Esophagus (tissue), 2 donors: ENCODE data around the gene CRCP. TPM values are rescaled to one million over a fixed set of nuclear protein-coding genes. Genes with fewer than 3 reads are reported as not detected.
"Not testable (repeated sequence)": the region's sequence is repeated elsewhere in the genome, so short reads cannot be mapped to it uniquely, and the experiment has no call there.

Source experiments
- H3K27ac ChIP-seq, 2 donors: one replicate each; pipeline ENCODE4 v1.5.1; 2013; ENCODE audit warnings: low read depth in 2 of 2, mild to moderate bottlenecking in 2 of 2, inconsistent platforms in 1 of 2, low read length in 1 of 2, moderate library complexity in 1 of 2
- H3K27me3 ChIP-seq, 2 donors: one replicate each; pipeline ENCODE4 v1.6.1; 2013; ENCODE audit warnings: low read length in 2 of 2, control low read depth in 1 of 2, mild to moderate bottlenecking in 1 of 2; ENCODE audit not compliant: insufficient read depth in 2 of 2, control insufficient read depth in 1 of 2
- H3K36me3 ChIP-seq, 2 donors: one replicate each; pipeline ENCODE4 v1.6.1; 2013; ENCODE audit warnings: low read length in 1 of 2; ENCODE audit not compliant: control insufficient read depth in 2 of 2, insufficient read depth in 2 of 2
- H3K4me1 ChIP-seq, 2 donors: one replicate each; pipeline ENCODE4 v1.6.1; 2013; ENCODE audit warnings: low read length in 1 of 2; ENCODE audit not compliant: control insufficient read depth in 2 of 2, insufficient read depth in 2 of 2
- H3K4me3 ChIP-seq, 2 donors: one replicate each; pipeline ENCODE4 v1.5.1; 2013; ENCODE audit warnings: low read length in 2 of 2, mild to moderate bottlenecking in 2 of 2, low read depth in 1 of 2, moderate library complexity in 1 of 2
- H3K9me3 ChIP-seq, 2 donors: one replicate each; pipeline ENCODE4 v1.6.1; 2013; ENCODE audit warnings: mild to moderate bottlenecking in 2 of 2, low read depth in 1 of 2, low read length in 1 of 2, moderate library complexity in 1 of 2; ENCODE audit not compliant: control insufficient read depth in 2 of 2, insufficient read depth in 1 of 2
- WGBS, 2 donors: extraction: QIAGEN DNeasy Blood & Tissue Kit; methylation state at CpG; one replicate each; pipeline ENCODE4 v1.1.7; 2013; 5-methylcytosine and 5-hydroxymethylcytosine counted together
- polyA plus RNA-seq, 2 donors: library from polyadenylated mRNA; stranded (reverse); fragments of 200-250 nt; gene quantifications; one replicate each; pipeline ENCODE4 v1.2.3, GENCODE V29; 2013
- donor health status: healthy with polysubstance abuse.
- donor health status: Bipolar disorder and iron deficiency.

CRCP gene
- polyA plus RNA-seq, 2 donors = 14.5 to 19.5 TPM

GRCh38 chr7:66082886-66083415 lies 31.7 kb upstream of the CRCP start:
- no peak overlapping the region for H3K4me3 ChIP-seq
- no peaks in the 10 kb centered on the region for H3K9me3 ChIP-seq
- H3K27me3 ChIP-seq = no peaks in the 10 kb centered on the region
- H3K27ac ChIP-seq = no peak overlapping the region
- WGBS, 2 donors = 95 to 97% methylated on average over 16 of the region's 16 CpGs
- H3K4me1 ChIP-seq = peaks cover 0 to 3% of the 10 kb centered on the region in 2 donors
- peaks cover 7 to 23% of the 10 kb centered on the region in 2 donors for H3K36me3 ChIP-seq

- H3K4me1 ChIP-seq = peaks cover 0 to 3% of the 10 kb centered on the region in 2 donors
- 92 to 96% methylated on average over 2 of the region's 2 CpGs for WGBS, 2 donors
- no peak overlapping the region for H3K4me3 ChIP-seq
- no peaks in the 10 kb centered on the region for H3K27me3 ChIP-seq
- H3K36me3 ChIP-seq = peaks cover 7 to 23% of the 10 kb centered on the region in 2 donors
- H3K9me3 ChIP-seq = no peaks in the 10 kb centered on the region
- no peak overlapping the region for H3K27ac ChIP-seq
Observed at GRCh38 chr7:66083677-66084076, 31.0 kb upstream of the CRCP start.

DNA sequence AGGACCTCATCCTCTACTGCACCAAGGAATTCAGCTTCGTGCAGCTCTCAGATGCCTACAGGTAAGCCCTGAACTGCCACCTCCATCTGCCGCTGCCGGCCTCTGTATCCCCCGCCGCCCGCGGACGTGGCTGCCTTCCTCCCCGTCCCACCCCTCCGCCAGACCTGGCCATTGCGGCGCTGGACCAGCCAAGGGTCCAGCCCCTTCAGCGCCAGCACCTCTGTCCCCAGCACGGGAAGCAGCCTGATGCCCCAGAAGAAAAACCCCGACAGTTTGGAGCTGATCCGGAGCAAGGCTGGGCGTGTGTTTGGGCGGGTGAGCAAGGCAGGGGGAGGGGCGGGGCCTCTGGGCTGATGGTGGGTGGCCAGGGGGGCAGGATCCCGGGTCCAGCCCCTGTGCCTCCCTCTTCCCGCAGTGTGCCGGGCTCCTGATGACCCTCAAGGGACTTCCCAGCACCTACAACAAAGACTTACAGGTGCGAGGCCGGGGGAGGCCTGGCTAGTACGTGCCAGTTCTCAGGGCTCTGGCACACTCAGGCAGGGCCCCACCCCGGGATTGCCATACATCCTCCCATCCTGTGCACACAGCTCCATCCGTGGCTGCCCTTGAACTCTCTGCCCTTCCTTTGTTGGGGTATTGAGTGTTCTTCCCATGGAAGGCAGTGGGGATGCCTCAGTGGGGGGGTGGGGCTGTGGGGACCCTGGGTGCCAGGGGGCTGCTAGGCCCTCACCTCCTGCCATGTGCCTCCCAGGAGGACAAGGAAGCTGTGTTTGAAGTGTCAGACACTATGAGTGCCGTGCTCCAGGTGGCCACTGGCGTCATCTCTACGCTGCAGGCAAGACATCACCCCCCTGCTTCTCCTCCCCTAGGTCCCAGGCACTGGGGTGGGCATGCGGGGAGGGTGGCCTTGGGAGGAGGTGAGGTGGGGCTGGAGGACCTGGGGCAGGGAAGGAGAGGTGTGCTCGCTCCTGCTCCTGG lies 25.5 kb upstream of the CRCP start:
- H3K27me3 ChIP-seq = no peaks in the 10 kb centered on the region
- no peaks in the 10 kb centered on the region for H3K9me3 ChIP-seq
- peaks cover 0 to 17% of the 10 kb centered on the region in 2 donors for H3K36me3 ChIP-seq
- H3K4me3 ChIP-seq = no peak overlapping the region
- no peak overlapping the region for H3K27ac ChIP-seq
- H3K4me1 ChIP-seq = peaks cover 0 to 5% of the 10 kb centered on the region in 2 donors
- WGBS, 2 donors = 71 to 82% methylated on average over 31 to 32 of the region's 32 CpGs

DNA sequence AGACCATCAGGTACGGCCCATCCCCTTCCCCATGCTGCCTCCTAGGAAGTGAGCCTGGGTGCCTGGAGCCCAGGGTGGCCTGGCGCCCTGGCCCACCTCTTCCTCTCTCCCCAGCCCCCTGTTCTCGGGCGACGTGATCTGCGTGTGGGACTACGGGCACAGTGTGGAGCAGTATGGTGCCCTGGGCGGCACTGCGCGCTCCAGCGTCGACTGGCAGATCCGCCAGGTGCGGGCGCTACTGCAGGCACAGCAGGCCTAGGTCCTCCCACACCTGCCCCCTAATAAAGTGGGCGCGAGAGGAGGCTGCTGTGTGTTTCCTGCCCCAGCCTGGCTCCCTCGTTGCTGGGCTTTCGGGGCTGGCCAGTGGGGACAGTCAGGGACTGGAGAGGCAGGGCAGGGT lies 22.0 kb upstream of the CRCP start:
- H3K4me3 ChIP-seq = no peak overlapping the region
- H3K9me3 ChIP-seq = no peaks in the 10 kb centered on the region
- peaks cover 0 to 2% of the 10 kb centered on the region in 2 donors for H3K4me1 ChIP-seq
- no peak overlapping the region for H3K27ac ChIP-seq
- peaks cover 0 to 9% of the 10 kb centered on the region in 2 donors for H3K36me3 ChIP-seq
- H3K27me3 ChIP-seq = no peaks in the 10 kb centered on the region
- 96% methylated on average over 19 of the region's 19 CpGs for WGBS, 2 donors

- H3K36me3 ChIP-seq = peaks cover 0 to 9% of the 10 kb centered on the region in 2 donors
- H3K4me1 ChIP-seq = no peaks in the 10 kb centered on the region
- H3K4me3 ChIP-seq = no peak overlapping the region
- WGBS, 2 donors = 83 to 91% methylated on average over 4 of the region's 4 CpGs
- H3K9me3 ChIP-seq = no peaks in the 10 kb centered on the region
- H3K27ac ChIP-seq = no peak overlapping the region
- H3K27me3 ChIP-seq = no peaks in the 10 kb centered on the region
Observed at GRCh38 chr7:66095010-66095409, 19.6 kb upstream of the CRCP start.

DNA sequence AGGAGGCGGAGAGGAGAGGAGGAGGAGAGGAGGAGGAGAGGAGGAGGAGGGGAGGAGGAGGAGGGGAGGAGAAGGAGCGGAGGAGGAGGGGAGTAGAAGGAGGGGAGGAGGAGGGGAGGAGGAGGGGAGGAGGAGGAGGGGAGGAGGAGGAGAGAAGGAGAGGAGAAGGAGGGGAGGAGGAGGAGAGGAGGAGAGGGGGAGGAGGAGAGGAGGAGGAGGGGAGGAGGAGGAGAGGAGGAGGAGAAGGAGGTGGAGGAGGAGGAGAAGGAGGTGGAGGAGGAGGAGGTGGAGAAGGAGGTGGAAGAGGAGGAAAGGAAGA lies 15.5 kb upstream of the CRCP start:
- WGBS, 2 donors = no CpG with 5 or more reads among the region's 2 CpGs
- Histone ChIP-seq H3K27me3 (no peaks in the 10 kb centered on the region), H3K27ac (peak overlapping the region; percentile 85 to 97), H3K36me3 (peaks cover 0 to 4% of the 10 kb centered on the region in 2 donors), H3K9me3 (no peaks in the 10 kb centered on the region), H3K4me3 (no peak overlapping the region), H3K4me1 (no peaks in the 10 kb centered on the region)

GRCh38 chr7:66099551-66100407 lies 14.9 kb upstream of the CRCP start:
- H3K4me1 ChIP-seq = no peaks in the 10 kb centered on the region
- no peaks in the 10 kb centered on the region for H3K9me3 ChIP-seq
- H3K36me3 ChIP-seq = peaks cover 0 to 3% of the 10 kb centered on the region in 2 donors
- H3K27me3 ChIP-seq = no peaks in the 10 kb centered on the region
- H3K4me3 ChIP-seq = peak overlapping the region; percentile 41 to 44
- 2% methylated on average over 15 of the region's 15 CpGs for WGBS, 2 donors
- peak overlapping the region; percentile 85 to 97 for H3K27ac ChIP-seq

DNA sequence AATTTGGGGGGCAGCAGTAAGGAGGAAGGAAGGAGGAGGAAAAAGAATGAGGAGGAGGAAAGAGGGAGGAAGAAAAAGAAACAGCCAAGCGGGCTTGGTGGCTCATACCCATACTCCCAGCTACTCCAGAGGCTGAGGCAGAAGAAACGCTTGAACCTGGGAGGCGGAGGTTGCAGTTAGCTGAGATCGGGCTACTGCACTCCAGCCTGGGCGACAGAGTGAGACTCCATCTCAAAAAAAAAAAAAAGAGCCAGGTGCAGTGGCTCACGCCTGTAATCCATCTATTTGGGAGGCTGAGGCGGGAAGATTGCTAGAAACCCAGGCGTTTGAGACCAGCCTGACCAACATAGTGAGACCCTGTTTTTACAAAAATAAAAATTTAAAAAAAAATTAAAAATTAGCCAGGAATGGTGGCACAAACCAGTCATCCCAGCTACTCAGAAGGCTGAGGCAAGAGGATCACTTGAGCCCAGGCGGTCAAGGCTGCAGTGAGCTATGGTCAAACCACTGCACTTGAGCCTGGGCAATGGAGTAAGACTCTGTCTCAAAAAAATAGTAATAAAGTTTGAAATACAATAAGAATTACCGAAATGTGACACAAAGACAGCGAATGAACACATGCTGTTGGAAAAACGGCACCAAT lies 14.1 kb upstream of the CRCP start:
- 44 to 54% methylated on average over 12 of the region's 12 CpGs for WGBS, 2 donors
- Histone ChIP-seq H3K36me3 (no peaks in the 10 kb centered on the region), H3K4me3 (peak overlapping the region; percentile 41 to 44), H3K9me3 (no peaks in the 10 kb centered on the region), H3K27ac (peak overlapping the region; percentile 85 to 97), H3K4me1 (no peaks in the 10 kb centered on the region), H3K27me3 (no peaks in the 10 kb centered on the region)

DNA sequence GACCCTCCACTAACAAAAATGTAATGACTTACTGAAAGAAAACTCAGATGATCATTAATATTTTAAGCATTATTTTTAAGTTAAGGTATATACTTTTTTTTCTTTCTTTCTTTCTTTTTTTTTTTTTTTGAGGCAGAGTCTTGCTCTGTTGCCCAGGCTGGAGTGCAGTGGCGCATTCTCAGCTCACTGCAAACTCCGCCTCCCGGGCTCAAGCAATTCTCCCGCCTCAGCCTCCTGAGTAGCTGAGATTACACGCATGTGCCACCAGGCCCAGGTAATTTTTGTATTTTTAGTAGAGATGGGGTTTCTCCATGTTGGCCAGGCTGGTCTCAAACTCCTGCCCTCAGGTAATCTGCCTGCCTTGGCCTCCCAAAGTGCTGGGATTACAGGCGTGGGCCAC lies 12.5 kb upstream of the CRCP start:
- not testable (repeated sequence) for H3K36me3 ChIP-seq, H3K27ac ChIP-seq, H3K9me3 ChIP-seq, H3K27me3 ChIP-seq, H3K4me1 ChIP-seq, H3K4me3 ChIP-seq
- 95 to 98% methylated on average over 6 of the region's 6 CpGs for WGBS, 2 donors
